ENCODE results near the gene NFIA. TPM values are rescaled to one million over a fixed set of nuclear protein-coding genes. Genes with fewer than 3 reads are reported as not detected.

Gene NFIA
- total RNA-seq, 1 experiment from 2014 or later: 38.6 TPM

DNA sequence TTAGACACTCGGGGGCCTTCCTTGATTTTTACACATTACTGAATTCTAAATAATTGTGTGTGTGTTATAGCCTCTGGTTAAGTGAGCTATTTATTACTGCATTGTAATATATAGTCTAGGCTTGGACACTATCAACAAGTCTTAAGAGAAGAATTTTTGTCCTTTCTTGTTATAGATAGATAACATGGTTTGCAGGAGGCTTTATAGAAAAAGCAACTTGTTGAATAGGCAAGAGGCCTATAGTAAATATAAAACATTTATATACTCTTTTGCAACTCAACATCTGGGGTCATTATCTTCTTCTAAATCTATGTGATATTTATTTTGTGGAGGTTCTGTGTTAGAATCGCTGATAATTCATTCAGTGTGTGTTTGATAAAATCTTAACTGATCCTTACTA lies 293.8 kb downstream of the NFIA start:
- no TSS peak for BruUV-seq (replicated peaks)
- Mint-ChIP-seq H3K27me3 (ENCODE audit: unreplicated experiment) (no peaks in the 10 kb centered on the region), H3K9me3 (ENCODE audit: low read depth, unreplicated experiment) (no peaks in the 10 kb centered on the region), H3K27ac (ENCODE audit: unreplicated experiment) (no peak overlapping the region), H3K4me1 (ENCODE audit: low read depth, unreplicated experiment) (peaks cover 9% of the 10 kb centered on the region), H3K4me3 (ENCODE audit: low read depth, unreplicated experiment) (no peak overlapping the region), H3K36me3 (ENCODE audit: insufficient read depth, unreplicated experiment) (no peaks in the 10 kb centered on the region)
- TF ChIP-seq, protein P1, sequence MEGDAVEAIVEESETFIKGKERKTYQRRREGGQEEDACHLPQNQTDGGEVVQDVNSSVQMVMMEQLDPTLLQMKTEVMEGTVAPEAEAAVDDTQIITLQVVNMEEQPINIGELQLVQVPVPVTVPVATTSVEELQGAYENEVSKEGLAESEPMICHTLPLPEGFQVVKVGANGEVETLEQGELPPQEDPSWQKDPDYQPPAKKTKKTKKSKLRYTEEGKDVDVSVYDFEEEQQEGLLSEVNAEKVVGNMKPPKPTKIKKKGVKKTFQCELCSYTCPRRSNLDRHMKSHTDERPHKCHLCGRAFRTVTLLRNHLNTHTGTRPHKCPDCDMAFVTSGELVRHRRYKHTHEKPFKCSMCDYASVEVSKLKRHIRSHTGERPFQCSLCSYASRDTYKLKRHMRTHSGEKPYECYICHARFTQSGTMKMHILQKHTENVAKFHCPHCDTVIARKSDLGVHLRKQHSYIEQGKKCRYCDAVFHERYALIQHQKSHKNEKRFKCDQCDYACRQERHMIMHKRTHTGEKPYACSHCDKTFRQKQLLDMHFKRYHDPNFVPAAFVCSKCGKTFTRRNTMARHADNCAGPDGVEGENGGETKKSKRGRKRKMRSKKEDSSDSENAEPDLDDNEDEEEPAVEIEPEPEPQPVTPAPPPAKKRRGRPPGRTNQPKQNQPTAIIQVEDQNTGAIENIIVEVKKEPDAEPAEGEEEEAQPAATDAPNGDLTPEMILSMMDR (IDR thresholded peaks at IDR 0.05; ENCODE audit: unreplicated experiment): no peak
- intact Hi-C loops (cut with micrococcal nuclease; ENCODE audit: unreplicated experiment): no loop called here
- DNase-seq: no peak
- CTCF ChIA-PET: no interaction called here

DNA sequence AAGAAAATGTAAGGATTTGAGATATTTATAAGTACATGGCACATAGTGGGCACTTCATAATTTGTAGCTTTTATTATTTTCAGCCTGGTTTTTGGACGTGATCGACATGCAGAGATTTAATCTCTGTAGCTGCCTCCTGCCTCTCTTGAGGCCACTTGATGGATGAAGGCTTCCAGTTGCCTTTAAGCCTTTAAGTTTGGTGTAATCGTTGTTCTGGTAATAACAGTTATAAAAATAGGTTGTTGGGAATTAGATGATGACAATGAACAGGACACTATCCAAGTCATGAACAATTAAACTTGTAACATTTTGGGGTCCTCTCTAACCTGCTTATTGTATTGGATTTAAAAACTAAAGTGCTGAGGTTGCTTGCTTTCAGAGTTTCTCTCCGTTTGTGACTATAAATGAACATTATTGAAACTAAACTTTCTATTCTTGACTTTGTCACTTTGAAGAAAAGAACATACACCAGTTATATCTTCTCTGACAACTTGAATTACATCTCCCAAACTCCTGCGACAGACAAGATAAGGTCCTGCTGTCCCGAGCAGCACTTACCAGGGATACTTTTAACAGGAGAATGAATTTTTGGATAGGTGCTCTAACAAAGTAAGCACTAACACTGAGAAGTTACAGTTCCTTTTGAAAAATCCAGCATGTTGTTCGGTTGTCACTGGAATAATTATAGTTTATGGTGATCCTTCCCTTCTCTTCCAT lies 295.0 kb downstream of the NFIA start:
- H3K9me3 Mint-ChIP-seq (ENCODE audit: low read depth, unreplicated experiment): no peaks in the 10 kb centered on the region
- no peaks in the 10 kb centered on the region for H3K4me1 Mint-ChIP-seq (ENCODE audit: low read depth, unreplicated experiment)
- intact Hi-C loops (cut with micrococcal nuclease; ENCODE audit: unreplicated experiment): no loop called here
- no peaks in the 10 kb centered on the region for H3K36me3 Mint-ChIP-seq (ENCODE audit: insufficient read depth, unreplicated experiment)
- TF ChIP-seq, protein P1 (IDR thresholded peaks at IDR 0.05; ENCODE audit: unreplicated experiment): no peak
- no peak for DNase-seq
- BruUV-seq (replicated peaks): no TSS peak
- no peak overlapping the region for H3K27ac Mint-ChIP-seq (ENCODE audit: unreplicated experiment)
- H3K27me3 Mint-ChIP-seq (ENCODE audit: unreplicated experiment): no peaks in the 10 kb centered on the region
- CTCF ChIA-PET: no interaction called here
- H3K4me3 Mint-ChIP-seq (ENCODE audit: low read depth, unreplicated experiment): no peak overlapping the region

DNA sequence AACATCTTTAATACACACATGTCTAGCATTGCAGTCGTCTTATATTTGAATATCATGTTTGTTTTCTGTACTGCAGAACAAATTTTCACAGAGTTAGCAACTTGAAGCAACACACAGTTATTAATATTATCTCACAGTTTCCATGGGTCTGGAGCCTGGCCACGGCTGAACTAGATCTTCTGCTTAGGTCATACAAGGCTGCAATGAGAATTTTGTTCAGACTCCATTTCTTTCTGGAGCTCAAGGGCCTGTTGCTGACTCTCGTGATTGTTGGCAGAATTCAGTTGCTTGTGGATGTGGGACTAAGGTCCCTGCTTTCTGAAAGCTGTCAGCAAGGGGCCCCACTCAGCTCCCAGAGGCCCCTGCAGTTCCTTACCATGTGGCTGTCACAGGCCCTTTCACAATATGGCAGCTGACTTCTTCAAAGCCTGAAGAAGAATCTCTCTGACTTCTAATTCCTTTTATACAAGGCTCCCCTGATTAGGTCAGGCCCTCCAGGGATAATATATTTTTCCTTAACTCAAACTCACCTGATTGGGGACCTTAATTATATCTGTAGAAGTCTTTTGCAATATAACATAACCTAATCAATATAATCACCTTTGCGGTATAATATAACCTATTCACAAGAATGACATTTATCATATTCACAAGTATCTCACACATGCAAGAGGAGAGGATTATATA lies 296.3 kb downstream of the NFIA start:
- BruUV-seq (replicated peaks): no TSS peak
- Mint-ChIP-seq H3K4me3 (ENCODE audit: low read depth, unreplicated experiment) (no peak overlapping the region), H3K27ac (ENCODE audit: unreplicated experiment) (no peak overlapping the region), H3K9me3 (ENCODE audit: low read depth, unreplicated experiment) (no peaks in the 10 kb centered on the region), H3K36me3 (ENCODE audit: insufficient read depth, unreplicated experiment) (no peaks in the 10 kb centered on the region), H3K27me3 (ENCODE audit: unreplicated experiment) (no peaks in the 10 kb centered on the region), H3K4me1 (ENCODE audit: low read depth, unreplicated experiment) (no peaks in the 10 kb centered on the region)
- CTCF ChIA-PET: no interaction called here
- TF ChIP-seq, protein P1 (IDR thresholded peaks at IDR 0.05; ENCODE audit: unreplicated experiment): no peak
- no peak for DNase-seq
- intact Hi-C loops (cut with micrococcal nuclease; ENCODE audit: unreplicated experiment): no loop called here

DNA sequence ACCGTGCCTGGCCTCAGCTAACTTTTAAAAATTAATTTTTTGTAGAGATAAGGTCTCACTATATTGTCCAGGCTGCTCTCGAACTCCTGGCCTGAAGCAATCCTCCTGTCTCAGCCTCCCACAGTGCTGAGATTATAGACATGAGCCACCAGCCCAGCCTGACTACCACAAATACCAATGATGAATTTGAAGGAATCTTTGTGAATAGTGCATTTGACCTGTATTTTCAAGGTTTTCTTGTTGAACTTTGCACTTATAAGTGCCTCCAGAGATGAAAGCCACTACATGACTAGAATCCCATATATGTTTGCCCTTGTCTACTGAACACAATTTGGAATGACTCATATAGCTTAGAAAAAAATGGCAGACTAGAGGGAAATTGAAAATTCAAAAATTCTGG lies 297.3 kb downstream of the NFIA start:
- H3K4me3 Mint-ChIP-seq (ENCODE audit: low read depth, unreplicated experiment): no peak overlapping the region
- DNase-seq: no peak
- no TSS peak for BruUV-seq (replicated peaks)

More for the DNA sequence above, 297.3 kb downstream of the NFIA start:
- CTCF ChIA-PET: interaction anchor here (0.7 kb wide), 2 partner anchors 531 to 564 kb away, joined by 4 to 8 read pairs; no protein-coding TSS in a partner anchor
- Mint-ChIP-seq H3K36me3 (ENCODE audit: insufficient read depth, unreplicated experiment) (no peaks in the 10 kb centered on the region), H3K9me3 (ENCODE audit: low read depth, unreplicated experiment) (no peaks in the 10 kb centered on the region), H3K4me1 (ENCODE audit: low read depth, unreplicated experiment) (no peaks in the 10 kb centered on the region), H3K27me3 (ENCODE audit: unreplicated experiment) (no peaks in the 10 kb centered on the region), H3K27ac (ENCODE audit: unreplicated experiment) (no peak overlapping the region)
- intact Hi-C loops (cut with micrococcal nuclease; ENCODE audit: unreplicated experiment): no loop called here
- TF ChIP-seq, protein P1 (IDR thresholded peaks at IDR 0.05; ENCODE audit: unreplicated experiment): no peak

All from Calu3 (cell line).